Vagina (tissue), 2 donors: Measurements from ENCODE around the gene MYO15B. TPM values are rescaled to one million over a fixed set of nuclear protein-coding genes. Genes with fewer than 3 reads are reported as not detected.

Experiments used
- DNase-seq, 2 donors: peaks; one replicate each; pipeline ENCODE4 v3.0.0-alpha.2; 2017; ENCODE audit errors: extremely low spot score in 2 of 2
- H3K27ac ChIP-seq: fragments of 200-600 bp; sonication (generic); one replicate; pipeline ENCODE4 v1.5.1; 2019
- H3K27me3 ChIP-seq: fragments of 200-600 bp; sonication (generic); one replicate; pipeline ENCODE4 v1.5.1; 2019
- H3K36me3 ChIP-seq, 2 donors: fragments of 200-600 bp; sonication (generic); one replicate each; pipeline ENCODE4 v1.5.1; 2017 to 2019
- H3K4me1 ChIP-seq: fragments of 200-600 bp; sonication (generic); one replicate; pipeline ENCODE4 v1.5.1; 2019
- H3K4me3 ChIP-seq, 2 donors: fragments of 200-600 bp; sonication (generic); 1 replicate in 1 of 2; 2 replicates in 1 of 2; pipeline ENCODE4 v1.5.1; 2016 to 2019
- H3K9me3 ChIP-seq: fragments of 200-600 bp; sonication (generic); one replicate; pipeline ENCODE4 v1.5.1; 2019
- POLR2A ChIP-seq, 2 donors: fragments of 450-650 bp; IDR thresholded peaks; one replicate each; pipeline ENCODE4 v1.6.1; 2017; ENCODE audit warnings: antibody characterized with exemption in 2 of 2, mild to moderate bottlenecking in 2 of 2, moderate library complexity in 2 of 2
- POLR2AphosphoS5 ChIP-seq, 2 donors: sonication (generic); formaldehyde crosslinking; IDR thresholded peaks; one replicate each; pipeline ENCODE4 v1.9.0; 2017; ENCODE audit warnings: antibody characterized with exemption in 2 of 2, mild to moderate bottlenecking in 2 of 2, low read depth in 1 of 2; ENCODE audit not compliant: insufficient read depth in 1 of 2
- intact Hi-C: fragments of 100-400 bp; cut with DNase I; formaldehyde crosslinking; loops from one replicate; pipeline ENCODE4 v1.15.1; 2023
- total RNA-seq: library from RNA; depleted of rRNA; stranded (reverse); fragments of >200 nt; gene quantifications from one replicate; pipeline ENCODE4 v1.2.3, GENCODE V29; 2016
- TF ChIP-seq, protein P1 (sequence below), 3 experiments: fragments of 450-650 bp in 2 of 3; fragments of 200-600 bp in 1 of 3; sonication (generic) in 1 of 3; IDR thresholded peaks; one replicate each; pipeline ENCODE4 v1.5.1; 2017 to 2019; ENCODE audit warnings: antibody characterized with exemption in 3 of 3, mild to moderate bottlenecking in 2 of 3, moderate library complexity in 2 of 3

The MYO15B gene
- total RNA-seq, 1 donor from 2014 or later = 160 TPM

DNA sequence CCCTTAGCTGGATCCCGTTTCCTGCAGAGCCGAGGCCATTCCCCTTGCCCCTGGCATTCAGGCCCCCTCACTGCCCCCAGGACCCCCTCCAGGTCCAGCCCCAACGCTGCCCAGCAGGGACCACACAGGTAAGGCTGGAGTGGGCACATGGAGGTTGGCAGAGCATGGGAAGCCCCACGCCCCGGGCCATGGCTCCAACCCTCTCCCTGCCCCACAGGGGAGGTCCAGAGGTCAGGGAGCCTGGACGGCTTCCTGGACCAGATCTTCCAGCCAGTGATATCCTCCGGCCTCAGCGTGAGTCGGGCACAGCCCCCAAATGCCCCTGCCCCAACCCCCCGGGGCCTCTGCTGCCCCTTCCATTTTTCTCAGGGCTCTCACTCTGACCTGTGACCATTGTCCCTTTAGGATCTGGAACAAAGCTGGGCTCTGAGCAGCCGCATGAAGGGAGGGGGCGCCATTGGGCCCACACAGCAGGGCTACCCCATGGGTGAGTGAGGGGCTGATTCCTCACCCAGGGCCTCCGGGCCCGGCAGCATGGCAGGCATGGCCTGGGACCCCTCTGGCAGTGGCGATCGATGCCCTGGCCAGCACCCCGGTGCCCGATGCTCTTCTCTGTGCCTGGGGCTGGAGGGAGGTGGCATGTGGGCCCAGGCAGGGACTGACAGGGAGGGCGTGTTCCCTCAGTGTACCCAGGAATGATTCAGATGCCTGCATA, 27.1 kb downstream of the MYO15B start:
- peaks cover 0 to 53% of the 10 kb centered on the region in 2 donors for H3K36me3 ChIP-seq
- no peak overlapping the region for H3K27ac ChIP-seq
- H3K9me3 ChIP-seq = no peaks in the 10 kb centered on the region
- TF ChIP-seq, protein P1, sequence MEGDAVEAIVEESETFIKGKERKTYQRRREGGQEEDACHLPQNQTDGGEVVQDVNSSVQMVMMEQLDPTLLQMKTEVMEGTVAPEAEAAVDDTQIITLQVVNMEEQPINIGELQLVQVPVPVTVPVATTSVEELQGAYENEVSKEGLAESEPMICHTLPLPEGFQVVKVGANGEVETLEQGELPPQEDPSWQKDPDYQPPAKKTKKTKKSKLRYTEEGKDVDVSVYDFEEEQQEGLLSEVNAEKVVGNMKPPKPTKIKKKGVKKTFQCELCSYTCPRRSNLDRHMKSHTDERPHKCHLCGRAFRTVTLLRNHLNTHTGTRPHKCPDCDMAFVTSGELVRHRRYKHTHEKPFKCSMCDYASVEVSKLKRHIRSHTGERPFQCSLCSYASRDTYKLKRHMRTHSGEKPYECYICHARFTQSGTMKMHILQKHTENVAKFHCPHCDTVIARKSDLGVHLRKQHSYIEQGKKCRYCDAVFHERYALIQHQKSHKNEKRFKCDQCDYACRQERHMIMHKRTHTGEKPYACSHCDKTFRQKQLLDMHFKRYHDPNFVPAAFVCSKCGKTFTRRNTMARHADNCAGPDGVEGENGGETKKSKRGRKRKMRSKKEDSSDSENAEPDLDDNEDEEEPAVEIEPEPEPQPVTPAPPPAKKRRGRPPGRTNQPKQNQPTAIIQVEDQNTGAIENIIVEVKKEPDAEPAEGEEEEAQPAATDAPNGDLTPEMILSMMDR (IDR thresholded peaks at IDR 0.05) = no peak
- no peak for TF ChIP-seq POLR2AphosphoS5 (IDR thresholded peaks at IDR 0.05; ENCODE audit: insufficient read depth in 1 of 2, low read depth in 1 of 2)
- no peak for TF ChIP-seq POLR2A (IDR thresholded peaks at IDR 0.05)
- DNase-seq = no peak
- H3K4me1 ChIP-seq = no peaks in the 10 kb centered on the region
- H3K27me3 ChIP-seq = no peaks in the 10 kb centered on the region
- intact Hi-C loops = no loop called here
- H3K4me3 ChIP-seq = no peak overlapping the region

DNA sequence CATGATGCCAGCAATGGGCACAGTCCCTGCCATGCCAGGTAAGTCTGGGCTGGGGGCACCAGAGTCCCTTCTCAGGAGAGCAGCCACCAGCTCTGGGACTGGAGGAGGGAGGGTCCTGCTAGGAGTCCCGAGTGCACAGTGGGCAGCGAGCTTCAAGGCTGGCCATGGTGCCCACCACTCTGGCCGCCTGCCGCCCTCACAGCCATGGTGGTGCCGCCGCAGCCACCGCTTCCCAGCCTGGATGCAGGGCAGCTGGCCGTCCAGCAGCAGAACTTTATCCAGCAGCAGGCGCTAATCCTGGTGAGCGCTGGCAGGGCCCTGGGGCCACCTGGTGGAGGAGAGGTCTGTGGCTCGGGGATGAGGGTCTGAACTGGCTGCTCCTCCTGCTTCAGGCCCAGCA, 27.7 kb downstream of the MYO15B start:
- Histone ChIP-seq H3K4me1 (no peaks in the 10 kb centered on the region), H3K36me3 (peaks cover 0 to 59% of the 10 kb centered on the region in 2 donors), H3K27ac (no peak overlapping the region), H3K4me3 (no peak overlapping the region), H3K27me3 (no peaks in the 10 kb centered on the region), H3K9me3 (no peaks in the 10 kb centered on the region)
- intact Hi-C loops = no loop called here
- TF ChIP-seq POLR2AphosphoS5 (IDR thresholded peaks at IDR 0.05; ENCODE audit: insufficient read depth in 1 of 2, low read depth in 1 of 2) (no peak), POLR2A (IDR thresholded peaks at IDR 0.05) (no peak)
- TF ChIP-seq, protein P1 (IDR thresholded peaks at IDR 0.05) = no peak
- DNase-seq = no peak

DNA sequence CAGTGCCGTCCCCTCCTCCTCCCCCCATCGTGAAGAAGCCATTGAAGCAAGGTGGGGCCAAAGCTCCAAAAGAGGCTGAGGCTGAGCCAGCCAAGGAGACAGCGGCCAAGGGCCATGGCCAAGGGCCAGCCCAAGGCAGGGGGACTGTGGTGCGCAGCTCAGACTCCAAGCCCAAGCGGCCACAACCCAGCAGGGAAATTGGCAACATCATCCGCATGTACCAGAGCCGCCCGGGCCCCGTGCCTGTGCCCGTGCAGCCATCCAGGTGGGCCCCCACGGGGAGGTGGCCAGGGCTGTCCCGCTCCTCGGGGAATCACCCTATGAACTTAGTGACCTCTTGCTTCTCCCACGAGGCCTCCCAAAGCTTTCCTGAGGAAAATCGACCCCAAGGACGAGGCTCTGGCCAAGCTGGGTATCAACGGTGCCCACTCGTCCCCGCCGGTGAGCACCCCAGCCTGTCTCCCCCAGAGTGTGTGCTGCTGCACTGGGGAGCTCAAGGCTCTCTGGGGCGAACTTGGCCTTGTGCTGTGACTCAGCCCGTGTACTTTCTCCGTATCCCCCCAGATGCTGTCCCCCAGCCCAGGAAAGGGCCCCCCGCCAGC, 29.0 kb downstream of the MYO15B start:
- no peaks in the 10 kb centered on the region for H3K4me1 ChIP-seq
- intact Hi-C loops = no loop called here
- no peaks in the 10 kb centered on the region for H3K9me3 ChIP-seq
- no peaks in the 10 kb centered on the region for H3K27me3 ChIP-seq
- no peak overlapping the region for H3K4me3 ChIP-seq
- DNase-seq = no peak
- no peak overlapping the region for H3K27ac ChIP-seq
- peaks cover 0 to 63% of the 10 kb centered on the region in 2 donors for H3K36me3 ChIP-seq
- TF ChIP-seq POLR2AphosphoS5 (IDR thresholded peaks at IDR 0.05; ENCODE audit: insufficient read depth in 1 of 2, low read depth in 1 of 2) (no peak), POLR2A (IDR thresholded peaks at IDR 0.05) (no peak)
- TF ChIP-seq, protein P1 (IDR thresholded peaks at IDR 0.05) = no peak

DNA sequence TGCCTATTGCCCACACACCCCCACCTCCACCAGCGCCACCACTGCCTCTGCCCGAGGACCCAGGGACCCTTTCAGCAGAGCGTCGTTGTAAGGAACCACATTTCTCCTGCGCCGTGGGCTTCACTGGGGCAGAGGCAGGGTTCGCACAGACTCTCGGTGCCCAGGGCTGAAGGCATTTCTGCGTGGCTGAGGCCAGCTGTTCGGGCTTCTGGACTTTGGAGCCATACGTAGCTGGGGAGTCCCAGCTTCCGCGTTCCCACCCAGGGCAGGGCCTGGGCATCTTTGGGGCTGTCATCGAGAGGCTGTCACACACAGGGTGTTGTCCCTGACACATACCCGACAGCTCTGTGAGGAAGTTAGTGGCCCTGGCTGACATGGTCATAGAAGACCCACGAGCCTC, 29.6 kb downstream of the MYO15B start:
- Histone ChIP-seq H3K27ac (no peak overlapping the region), H3K4me1 (no peaks in the 10 kb centered on the region), H3K27me3 (no peaks in the 10 kb centered on the region), H3K36me3 (peaks cover 0 to 63% of the 10 kb centered on the region in 2 donors), H3K9me3 (no peaks in the 10 kb centered on the region), H3K4me3 (no peak overlapping the region)
- intact Hi-C loops = no loop called here
- TF ChIP-seq POLR2AphosphoS5 (IDR thresholded peaks at IDR 0.05; ENCODE audit: insufficient read depth in 1 of 2, low read depth in 1 of 2) (no peak), POLR2A (IDR thresholded peaks at IDR 0.05) (no peak)
- TF ChIP-seq, protein P1 (IDR thresholded peaks at IDR 0.05) = no peak
- DNase-seq = no peak

DNA sequence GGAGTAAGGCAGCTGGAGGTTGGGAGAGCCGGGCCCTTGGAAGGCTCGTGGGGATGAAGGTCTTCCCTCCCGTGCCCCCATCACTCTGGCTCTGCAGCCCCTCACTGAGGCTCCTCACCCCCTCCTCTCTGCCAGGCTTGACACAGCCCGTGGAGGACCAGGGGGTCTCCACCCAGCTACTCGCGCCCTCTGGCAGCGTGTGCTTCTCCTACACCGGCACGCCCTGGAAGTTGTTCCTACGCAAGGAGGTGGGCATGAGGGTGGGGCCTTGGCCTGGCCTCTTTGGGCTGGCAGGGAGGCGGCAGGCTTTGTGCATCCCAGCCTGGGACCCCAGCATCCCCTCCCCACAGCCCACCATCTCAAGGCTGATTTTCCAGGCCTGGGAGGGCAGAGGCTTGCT, 30.1 kb downstream of the MYO15B start:
- no peaks in the 10 kb centered on the region for H3K27me3 ChIP-seq
- no peaks in the 10 kb centered on the region for H3K4me1 ChIP-seq
- H3K36me3 ChIP-seq = peaks cover 0 to 61% of the 10 kb centered on the region in 2 donors
- intact Hi-C loops = no loop called here
- no peaks in the 10 kb centered on the region for H3K9me3 ChIP-seq
- no peak overlapping the region for H3K27ac ChIP-seq
- H3K4me3 ChIP-seq = no peak overlapping the region
- TF ChIP-seq POLR2AphosphoS5 (IDR thresholded peaks at IDR 0.05; ENCODE audit: insufficient read depth in 1 of 2, low read depth in 1 of 2) (no peak), POLR2A (IDR thresholded peaks at IDR 0.05) (no peak)
- TF ChIP-seq, protein P1 (IDR thresholded peaks at IDR 0.05) = no peak
- no peak for DNase-seq
